Esophagus muscularis mucosa (tissue), 3 donors: Measurements from ENCODE around the gene MMP15.

Experiments
- POLR2AphosphoS5 ChIP-seq, 2 donors: sonication (generic); formaldehyde crosslinking; IDR thresholded peaks; one replicate each; pipeline ENCODE4 v1.6.1; 2017; ENCODE audit warnings: antibody characterized with exemption in 2 of 2
- TF ChIP-seq, protein P1 (sequence below), 3 experiments: fragments of 200-600 bp in 2 of 3; fragments of 450-650 bp in 1 of 3; sonication (generic) in 2 of 3; IDR thresholded peaks; one replicate each; pipeline ENCODE4 v1.5.1; 2017 to 2019; ENCODE audit warnings: antibody characterized with exemption in 3 of 3, mild to moderate bottlenecking in 2 of 3, moderate library complexity in 1 of 3

DNA sequence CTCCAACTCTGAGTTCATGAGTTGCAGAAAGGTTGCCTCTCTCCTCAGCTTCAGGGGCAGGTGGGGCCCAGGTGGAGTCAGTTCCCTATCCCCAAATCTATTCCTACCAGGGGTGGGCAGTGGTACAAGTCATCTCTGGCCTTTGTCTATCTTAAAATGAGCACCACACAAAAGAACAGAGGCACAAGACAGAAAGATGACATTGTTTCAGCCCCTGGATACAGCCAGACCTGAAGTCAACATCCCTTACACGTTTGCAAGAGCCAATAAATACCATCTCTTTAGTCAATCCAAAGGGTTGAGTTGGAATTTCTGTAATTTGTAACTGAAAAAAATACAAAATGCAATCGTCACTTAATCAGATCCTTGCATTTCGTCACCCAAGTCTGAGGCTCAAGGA, 32.2 kb downstream of the MMP15 start:
- TF ChIP-seq POLR2AphosphoS5 (IDR thresholded peaks at IDR 0.05): no peak
- TF ChIP-seq, protein P1, sequence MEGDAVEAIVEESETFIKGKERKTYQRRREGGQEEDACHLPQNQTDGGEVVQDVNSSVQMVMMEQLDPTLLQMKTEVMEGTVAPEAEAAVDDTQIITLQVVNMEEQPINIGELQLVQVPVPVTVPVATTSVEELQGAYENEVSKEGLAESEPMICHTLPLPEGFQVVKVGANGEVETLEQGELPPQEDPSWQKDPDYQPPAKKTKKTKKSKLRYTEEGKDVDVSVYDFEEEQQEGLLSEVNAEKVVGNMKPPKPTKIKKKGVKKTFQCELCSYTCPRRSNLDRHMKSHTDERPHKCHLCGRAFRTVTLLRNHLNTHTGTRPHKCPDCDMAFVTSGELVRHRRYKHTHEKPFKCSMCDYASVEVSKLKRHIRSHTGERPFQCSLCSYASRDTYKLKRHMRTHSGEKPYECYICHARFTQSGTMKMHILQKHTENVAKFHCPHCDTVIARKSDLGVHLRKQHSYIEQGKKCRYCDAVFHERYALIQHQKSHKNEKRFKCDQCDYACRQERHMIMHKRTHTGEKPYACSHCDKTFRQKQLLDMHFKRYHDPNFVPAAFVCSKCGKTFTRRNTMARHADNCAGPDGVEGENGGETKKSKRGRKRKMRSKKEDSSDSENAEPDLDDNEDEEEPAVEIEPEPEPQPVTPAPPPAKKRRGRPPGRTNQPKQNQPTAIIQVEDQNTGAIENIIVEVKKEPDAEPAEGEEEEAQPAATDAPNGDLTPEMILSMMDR (IDR thresholded peaks at IDR 0.05): no peak
